GM18870 (cell line): ENCODE measurements around the gene ZFAND2A.
"Not testable (repeated sequence)": the region's sequence is repeated elsewhere in the genome, so short reads cannot be mapped to it uniquely, and the experiment has no call there.

Source experiments
- ATAC-seq: cut with Tn5 transposase; IDR thresholded peaks from one replicate; pipeline ENCODE4 v1.9.1; 2021; ENCODE audit warnings: moderate library complexity; ENCODE audit not compliant: unreplicated experiment

The ZFAND2A gene

DNA sequence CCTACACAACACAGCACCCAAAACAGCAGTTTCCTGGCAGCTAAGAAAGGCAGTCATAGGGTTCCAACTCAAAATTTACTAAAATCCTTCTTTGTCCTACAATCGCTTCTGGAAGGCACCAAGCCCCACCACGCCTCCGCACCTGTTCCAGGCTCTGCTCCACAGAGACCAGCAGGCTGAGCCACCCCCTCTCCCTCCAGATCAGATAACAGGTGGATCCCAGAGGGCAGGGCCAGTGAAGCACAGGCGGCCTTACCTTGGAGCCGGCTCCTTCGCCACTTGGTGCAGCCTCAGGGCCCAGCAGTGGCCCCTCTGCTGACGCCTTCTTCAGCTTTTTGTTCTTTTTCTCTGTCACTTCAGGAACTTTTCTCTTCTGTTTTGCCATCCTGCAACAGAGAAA, 33.0 kb downstream of the ZFAND2A start:
- ATAC-seq: no peak

DNA sequence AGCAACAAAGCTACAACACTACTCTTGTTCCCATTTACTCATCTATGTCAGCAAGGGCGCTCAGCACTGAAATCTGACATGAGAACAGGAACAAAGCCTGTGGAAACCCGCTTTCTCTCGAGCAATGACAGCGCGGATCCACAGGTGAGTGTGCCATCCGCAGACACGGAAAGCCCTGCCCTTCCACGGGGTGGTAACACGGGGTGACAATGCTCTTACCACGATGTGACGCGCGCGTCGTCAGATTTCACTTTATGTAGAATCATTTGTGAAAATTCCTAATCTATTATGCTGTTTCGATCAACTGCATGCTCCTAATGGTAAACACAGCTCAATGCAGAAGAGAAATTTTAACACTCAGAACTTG, 34.4 kb downstream of the ZFAND2A start:
- ATAC-seq: no peak

DNA sequence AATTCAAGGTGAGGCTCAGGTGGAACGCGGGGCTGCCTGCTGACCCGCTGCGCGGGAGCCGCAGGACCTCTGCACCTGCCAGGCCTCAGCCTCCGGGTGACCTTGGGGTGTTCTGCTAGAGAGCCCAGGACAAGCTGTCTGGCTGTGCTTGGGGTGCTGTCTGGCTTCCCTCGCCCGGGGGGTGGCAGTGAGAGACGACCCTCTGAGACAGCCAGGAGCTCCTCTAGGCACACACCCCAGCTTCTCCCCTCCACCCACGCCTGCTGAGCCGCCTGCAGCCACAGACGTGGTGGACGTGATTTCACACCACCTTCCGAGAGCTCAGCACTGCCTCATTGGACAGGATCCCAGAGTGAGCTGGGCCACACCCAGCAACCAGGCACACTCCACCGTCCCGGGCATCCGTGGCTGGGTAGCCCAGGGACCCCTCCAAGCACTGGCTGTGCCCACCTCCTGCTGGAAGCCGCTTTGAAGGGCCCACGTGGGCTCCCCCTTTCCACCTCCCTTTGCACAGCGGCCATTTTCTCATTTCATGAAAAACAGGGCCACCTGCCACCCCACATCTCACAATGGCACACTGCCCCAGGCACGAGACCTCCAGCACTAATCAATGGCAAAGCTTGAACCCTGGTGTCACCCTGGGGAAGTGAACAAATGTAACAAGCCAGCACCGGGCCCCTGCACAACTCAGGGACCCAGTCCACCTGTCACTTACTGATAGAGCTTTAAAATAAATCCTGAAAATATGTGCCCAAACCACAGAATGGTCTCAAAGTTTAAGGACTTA, 35.0 kb downstream of the ZFAND2A start:
- no peak for ATAC-seq

DNA sequence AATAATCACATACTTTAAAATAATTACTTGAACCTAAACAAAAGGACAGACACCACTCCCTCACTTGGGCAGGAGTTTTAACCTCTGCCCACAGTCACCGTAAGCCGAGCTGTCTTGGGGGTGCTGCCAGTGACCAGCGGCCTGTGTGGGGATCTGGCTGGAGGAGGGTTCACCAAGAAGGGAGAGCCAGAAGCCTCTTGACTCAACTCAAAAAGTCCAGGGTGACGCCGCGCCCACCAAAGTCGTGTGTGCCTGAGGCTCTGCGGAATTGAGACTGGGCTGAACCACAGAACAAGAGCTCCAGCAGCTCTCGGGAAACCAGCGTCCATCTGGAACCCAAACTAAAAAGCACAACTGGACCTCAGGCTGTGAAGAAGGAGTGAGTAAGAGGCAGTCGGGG, 35.8 kb downstream of the ZFAND2A start:
- ATAC-seq: no peak

DNA sequence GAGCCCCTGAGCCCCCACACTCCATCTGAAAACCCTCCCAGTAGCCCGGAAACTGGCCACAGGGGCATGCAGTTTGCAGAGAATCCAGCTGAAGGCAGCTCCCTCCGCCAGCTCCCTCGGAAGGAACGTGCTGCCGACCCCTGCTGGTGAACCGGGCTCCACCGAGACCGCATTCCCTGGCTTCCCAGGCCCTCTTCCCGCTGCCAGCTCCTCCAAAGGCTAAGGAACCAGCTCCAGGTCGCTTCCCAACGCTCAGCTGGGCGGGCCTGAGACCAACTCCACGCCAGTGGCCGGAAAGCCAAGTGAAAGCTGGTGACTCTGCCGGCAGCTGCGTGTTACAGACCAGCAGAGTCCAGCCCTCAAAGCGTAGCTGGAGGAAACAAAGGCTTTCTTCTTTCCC, 36.3 kb downstream of the ZFAND2A start:
- ATAC-seq: no peak

DNA sequence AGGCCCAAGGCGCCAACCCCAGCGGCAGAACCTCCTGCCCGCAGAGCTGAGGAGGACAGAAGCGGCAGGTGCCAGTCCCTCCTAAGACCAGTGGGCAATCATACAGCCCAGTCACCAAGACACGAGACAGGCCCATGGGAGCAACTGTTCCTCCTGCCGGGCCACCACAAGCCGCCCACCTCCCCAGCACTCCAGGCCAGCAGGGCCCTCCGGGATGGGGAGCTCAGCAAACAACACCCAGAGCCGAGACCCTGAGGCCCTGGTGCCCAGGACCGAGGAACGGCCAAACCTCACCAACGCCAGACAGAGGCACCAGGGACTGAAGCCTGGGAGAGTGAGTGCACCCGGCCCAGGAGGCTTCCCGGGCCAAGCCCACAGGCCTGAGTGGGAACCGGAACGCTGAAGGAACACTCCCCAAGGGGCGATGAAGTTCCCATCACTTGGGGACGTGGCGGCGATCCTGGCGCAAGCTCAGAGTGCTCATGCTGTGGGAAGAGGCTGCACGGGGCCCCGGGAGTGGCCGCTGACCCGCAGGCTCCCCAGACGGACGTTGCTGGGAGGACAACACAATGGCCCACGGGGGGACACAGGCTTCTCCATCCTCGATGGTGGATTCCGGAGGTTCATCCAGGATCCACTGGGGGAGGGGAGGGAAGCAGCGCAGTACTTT, 37.0 kb downstream of the ZFAND2A start:
- ATAC-seq: no peak

DNA sequence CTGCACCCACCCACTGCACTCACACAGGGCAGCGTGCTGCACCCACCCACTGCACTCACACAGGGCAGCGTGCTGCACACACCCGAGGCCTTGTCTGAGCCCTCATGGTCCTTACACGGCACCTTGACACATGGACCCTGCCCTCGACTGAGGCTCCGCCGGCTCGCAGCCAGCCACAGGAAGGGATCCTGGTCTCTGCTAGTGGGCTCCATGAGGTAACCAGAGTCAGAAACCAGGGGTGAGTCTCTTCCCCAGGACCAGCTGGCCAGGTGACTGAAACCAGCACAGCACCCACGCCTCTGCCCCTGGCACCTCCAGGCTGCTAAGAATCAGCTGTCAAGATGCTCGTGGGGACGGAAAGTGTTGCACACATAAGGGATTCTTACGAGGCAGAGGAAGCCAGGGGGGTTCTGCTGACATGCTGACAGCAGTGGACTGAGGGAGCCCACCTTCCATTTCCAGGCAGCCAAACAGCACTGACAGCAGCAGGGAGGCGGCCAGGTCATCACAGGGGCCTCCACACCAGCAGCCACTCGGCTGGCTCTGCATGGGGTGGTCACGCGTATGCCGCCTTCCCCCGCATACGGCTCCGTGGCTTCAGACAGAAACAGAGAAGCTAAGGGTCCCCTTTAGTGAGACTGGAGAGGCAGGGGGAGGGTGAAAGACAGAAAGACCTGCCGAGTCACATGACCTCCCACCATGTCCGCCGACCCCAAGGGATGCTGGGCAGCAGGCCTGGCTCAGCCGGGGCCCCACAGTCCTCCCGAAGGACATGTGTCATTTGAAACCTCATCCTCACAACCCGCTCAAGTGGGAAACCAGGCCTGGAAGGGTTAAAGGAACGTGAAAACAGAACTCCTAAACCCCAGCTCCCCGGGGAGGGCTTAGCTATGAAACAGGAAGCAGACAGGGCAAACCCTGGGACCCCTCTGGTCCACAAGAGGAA, 37.8 kb downstream of the ZFAND2A start:
- no peak for ATAC-seq

DNA sequence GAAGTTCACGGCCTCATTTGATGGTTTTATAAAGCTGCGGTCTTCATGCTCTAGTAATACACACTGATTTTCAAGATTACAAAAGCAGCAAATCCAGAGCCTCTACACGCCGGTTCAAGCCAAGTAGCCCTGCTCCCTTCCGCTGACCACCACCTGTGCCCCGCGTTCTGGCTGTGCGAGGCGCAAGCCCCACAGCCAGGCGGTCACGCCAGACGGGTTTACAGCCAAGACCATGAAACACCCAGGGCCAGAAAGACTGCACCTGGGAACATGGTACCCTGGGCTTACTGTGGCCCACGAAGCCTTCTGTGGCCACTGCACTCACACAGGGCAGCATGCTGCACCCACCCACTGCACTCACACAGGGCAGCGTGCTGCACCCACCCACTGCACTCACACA, 38.5 kb downstream of the ZFAND2A start:
- no peak for ATAC-seq

DNA sequence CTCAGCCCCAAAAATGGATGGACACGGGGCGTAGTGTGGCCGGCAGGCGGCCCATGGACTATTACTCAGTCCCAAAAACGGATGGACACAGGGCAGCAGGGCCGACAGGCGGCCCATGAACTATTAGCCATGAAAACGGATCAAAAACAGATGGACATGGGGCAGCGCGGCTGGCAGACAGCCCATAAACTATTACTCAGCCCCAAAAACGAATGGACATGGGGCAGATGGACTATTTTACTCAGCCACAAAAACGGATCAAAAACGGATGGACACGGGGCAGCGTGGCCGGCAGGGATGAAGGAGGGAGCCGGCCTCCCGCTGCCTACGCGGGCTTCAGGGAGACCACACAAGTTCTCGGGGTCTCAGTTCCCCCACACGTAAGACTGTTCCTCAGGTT, 39.2 kb downstream of the ZFAND2A start:
- ATAC-seq: no peak

DNA sequence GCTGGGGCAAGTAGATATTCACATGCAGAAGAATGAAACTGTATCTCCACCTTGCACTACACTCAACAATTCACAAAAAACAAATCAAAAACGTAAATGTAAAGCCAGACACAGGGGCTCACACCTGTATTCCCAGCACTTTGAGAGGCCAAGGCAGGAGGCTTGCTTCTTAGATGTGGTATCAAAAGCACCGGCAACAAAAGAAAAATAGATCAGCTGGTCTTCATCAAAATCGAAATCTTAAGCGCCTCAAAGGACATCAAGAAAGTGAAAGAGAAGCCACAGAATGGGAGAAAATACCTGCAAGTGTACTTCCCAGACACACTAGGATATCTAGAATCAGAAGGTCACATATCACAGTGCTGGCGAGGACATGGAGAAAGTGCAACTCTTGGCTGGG, 40.8 kb downstream of the ZFAND2A start:
- ATAC-seq: no peak

DNA sequence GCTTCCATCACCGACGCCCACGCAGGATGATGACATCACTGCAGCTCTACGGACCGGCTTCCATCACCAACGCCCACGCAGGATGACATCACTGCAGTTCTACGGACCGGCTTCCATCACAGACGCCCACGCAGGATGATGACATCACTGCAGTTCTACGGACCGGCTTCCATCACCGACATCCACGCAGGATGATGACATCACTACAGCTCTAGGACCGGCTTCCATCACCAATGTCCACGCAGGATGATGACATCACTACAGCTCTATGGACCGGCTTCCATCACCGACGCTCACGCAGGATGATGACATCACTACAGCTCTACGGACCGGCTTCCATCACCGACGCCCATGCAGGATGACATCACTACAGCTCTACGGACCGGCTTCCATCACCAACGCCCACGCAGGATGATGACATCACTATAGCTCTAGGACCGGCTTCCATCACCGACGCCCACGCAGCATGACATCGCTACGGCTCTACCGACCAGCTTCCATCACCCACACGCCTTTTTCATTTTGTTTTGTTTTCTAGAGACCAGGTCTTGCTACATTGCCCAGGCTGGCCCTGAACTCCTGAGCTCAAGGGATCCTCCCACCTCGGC, 42.6 kb downstream of the ZFAND2A start:
- ATAC-seq: no peak

DNA sequence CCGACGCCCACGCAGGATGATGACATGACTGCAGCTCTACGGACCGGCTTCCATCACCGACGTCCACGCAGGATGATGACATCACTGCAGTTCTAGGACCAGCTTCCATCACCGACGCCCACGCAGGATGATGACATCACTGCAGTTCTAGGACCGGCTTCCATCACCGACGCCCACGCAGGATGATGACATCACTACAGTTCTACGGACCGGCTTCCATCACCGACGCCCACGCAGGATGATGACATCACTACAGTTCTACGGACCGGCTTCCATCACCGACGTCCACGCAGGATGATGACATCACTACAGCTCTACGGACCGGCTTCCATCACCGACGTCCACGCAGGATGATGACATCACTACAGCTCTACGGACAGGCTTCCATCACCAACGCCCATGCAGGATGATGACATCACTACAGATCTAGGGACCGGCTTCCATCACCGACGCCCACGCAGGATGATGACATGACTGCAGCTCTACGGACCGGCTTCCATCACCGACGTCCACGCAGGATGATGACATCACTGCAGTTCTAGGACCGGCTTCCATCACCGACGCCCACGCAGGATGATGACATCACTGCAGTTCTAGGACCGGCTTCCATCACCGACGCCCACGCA, 43.5 kb downstream of the ZFAND2A start:
- not testable (repeated sequence) for ATAC-seq

DNA sequence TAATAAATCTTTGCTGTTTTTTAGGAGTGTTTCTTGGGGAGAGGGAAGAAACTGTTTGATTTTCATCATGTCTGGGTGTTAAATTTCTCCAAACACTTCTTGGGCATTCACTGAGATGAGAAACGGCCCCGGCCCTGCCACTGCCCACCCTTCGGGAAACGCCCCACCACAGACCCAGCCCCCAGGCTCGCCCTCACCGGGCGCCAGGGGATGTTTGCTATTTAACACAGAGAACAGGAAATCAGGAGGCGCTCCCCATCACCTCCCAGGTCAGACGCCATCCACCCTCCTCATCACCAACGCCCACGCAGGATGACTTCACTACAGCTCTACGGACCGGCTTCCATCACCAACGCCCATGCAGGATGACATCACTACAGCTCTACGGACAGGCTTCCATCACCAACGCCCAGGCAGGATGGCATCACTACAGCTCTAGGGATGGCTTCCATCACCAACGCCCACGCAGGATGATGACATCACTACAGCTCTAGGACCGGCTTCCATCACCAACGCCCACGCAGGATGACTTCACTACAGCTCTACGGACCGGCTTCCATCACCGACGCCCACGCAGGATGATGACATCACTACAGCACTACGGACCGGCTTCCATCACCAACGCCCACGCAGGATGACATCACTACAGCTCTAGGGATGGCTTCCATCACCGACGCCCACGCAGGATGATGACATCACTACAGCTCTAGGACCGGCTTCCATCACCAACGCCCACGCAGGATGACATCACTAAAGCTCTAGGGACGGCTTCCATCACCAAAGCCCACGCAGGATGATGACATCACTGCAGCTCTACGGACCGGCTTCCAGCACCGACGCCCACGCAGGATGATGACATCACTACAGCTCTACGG, 44.6 kb downstream of the ZFAND2A start:
- ATAC-seq: not testable (repeated sequence)

DNA sequence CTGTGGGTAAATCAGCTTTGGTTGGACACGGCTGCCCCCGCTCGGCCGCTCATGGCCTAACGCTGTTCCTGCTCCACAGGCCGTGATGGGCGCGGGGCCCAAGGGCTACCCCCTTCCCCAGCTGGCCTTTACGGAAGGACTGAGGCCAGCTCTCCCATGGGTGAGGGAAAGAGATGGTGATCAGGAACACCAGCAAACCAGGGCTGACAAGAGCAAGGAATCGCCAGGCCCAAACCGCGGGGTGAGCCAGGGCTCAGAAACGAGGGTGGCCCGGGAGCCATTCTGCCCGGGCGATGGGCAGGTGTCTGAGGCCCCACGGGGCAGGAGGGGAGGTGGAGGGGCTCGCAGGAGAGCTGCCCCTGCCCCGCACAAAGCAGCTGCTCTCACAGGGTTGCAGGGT, 45.5 kb downstream of the ZFAND2A start:
- ATAC-seq: no peak

DNA sequence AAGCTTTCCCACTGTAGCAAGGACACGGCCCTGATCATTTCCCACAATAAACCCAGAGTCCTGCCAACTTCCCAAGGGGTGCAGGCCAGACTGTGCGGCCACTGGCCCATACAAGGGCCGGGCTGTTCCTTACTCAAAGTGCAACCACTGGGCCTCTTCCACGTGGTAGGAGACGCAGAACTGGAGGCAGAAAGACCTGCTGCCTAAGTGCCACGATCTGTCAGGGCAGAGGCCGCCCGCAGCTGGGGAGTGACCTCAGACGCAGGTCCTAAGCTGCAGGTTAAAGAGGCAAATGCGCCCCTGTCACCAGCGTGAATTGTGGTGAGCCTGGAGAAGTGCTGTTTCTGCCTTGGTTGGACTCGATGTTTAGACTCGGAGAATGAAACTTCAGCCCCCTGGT, 45.9 kb downstream of the ZFAND2A start:
- ATAC-seq: no peak

DNA sequence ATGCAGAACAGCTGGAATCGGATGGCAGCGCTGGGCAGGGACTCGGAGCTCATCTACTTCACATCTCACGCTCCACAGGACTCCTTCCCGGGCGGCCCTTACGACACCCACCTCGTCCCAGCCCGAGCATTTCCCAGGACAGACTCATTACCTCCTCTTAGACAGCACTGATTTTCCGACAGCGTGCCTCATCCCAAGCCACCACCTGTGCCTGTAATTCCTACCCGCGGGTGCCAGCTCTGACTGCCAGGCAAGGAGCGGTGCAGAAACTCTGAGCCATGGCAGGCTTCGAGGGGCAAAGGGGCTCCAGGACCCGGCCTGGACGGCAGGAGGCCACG, 46.5 kb downstream of the ZFAND2A start:
- ATAC-seq: no peak

DNA sequence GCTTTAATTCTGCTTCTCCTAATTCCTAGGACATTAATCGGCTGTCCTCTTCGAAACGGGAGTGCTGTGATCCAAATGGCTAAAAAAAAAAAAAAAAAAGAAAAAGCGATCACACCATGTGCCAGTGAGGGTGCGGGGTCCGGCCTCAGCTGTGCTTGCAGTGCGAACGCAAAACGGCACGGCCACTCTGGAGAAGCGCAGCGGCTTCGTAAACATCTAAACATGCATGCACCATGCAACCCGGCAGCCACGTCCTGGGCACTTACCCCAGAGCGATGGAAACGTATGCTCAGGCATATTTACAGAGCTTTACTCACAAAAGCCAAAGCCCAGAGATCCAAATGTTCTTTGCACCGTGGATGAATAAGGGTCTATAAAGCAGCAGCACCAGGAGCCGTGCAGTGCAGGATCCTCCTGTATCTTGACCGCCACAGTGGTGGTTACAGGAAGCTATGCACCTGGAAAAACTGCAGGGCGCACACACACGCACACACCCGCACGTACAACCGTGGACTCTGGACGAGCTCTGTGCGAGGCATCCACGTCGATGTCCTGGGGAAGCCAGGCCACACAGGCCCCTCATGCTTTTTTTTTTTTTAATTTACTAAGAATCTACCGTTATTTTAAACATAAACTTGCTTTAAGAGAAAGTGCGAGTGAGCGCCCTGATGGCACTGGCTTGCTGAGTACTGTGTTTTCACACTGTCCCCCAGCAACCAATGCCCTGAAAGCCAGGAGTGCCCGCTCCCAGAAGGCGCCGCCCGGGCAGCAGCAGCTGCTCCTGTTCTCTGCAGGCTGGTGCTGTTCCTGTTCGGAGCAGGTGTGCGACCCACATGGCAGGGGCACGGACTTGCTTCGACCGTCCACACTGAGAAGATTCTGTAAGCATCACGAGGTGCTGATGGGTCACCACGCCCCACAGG, 47.1 kb downstream of the ZFAND2A start:
- no peak for ATAC-seq

DNA sequence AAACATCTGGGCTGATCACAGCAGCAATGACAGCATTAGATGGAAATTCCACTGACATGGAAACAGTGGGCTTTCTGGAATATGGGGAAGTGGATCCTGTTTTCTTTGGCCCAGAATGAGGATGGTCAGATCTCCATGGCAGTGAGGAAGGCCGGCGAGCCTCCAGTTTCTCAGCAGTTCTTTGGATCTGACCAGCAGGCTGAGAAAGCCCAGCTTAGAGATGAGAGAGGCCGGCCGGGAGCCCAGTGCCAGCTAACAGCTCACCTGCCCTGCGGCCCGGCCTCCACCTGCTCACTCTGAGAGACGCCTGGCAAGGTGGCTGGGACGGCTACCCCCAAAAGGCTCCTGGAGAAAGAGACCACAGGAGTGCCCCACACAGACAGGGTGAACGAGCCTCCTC, 47.9 kb downstream of the ZFAND2A start:
- no peak for ATAC-seq

DNA sequence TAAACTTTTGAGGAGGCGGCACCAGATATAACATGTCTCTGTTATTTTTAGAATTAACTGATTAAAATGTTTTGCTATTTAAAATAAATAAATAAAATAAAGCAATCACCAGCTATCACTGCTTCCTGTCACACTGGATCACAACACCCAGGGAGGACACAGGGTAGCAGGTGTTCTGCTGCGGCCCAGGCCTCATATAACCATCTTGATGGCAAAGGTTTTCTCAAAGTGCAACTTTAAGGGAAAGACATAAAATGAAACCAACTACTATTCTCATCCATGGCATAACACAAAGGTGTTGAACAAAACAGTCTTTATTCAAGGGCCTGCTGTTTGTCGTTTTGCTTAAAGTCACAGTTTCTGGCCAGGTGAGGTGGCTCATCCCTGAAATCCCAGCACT, 48.8 kb downstream of the ZFAND2A start:
- ATAC-seq: no peak
